ENCODE measurements around the gene CNOT6. TPM values are rescaled to one million over a fixed set of nuclear protein-coding genes. Genes with fewer than 3 reads are reported as not detected.
"Not testable (repeated sequence)": the region's sequence is repeated elsewhere in the genome, so short reads cannot be mapped to it uniquely, and the experiment has no call there.

The CNOT6 gene
- total RNA-seq, 1 donor from 2014 or later: 21.7 TPM

DNA sequence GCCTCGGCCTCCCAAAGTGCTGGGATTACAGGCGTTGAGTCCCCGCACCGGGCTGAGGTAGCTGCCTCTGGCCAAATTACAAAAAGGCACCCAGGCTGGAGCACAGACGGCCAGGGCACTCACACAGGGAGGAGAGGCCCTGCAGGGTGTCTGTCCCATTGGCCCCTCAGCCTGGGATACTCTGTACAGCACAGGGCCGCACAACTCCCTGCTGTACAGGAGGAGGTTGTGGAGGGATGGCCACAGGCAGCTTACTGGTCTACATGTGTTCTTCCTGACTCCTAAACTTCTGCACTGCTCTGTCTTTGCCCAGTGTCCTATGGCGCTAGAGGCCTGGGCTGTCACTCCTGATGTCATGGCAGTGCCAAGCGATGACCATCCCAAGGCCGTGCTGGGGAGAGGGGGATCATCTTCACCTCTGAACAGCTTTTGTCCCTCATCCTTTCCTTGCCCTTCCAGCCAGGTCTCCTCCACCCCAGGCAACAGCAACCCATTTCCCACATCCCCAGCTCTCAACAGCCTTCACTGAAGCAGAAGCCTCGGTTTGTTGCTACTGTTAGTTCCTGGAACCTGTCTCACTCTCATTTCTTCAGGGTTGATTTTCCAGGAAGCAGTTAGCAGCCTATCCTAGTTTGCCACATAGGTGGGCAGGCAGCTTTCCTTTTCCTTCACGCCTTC is 1.8 kb upstream of the CNOT6 start:
- H3K9me3 ChIP-seq: no peaks in the 10 kb centered on the region
- H3K4me3 ChIP-seq: no peak overlapping the region
- H3K27me3 ChIP-seq: no peaks in the 10 kb centered on the region
- H3K4me1 ChIP-seq: peaks cover 14% of the 10 kb centered on the region
- intact Hi-C loops (cut with DNase I): no loop called here
- DNase-seq (peak; percentile 35), ATAC-seq (no peak)
- no peak overlapping the region for H3K27ac ChIP-seq
- TF ChIP-seq, protein P1, sequence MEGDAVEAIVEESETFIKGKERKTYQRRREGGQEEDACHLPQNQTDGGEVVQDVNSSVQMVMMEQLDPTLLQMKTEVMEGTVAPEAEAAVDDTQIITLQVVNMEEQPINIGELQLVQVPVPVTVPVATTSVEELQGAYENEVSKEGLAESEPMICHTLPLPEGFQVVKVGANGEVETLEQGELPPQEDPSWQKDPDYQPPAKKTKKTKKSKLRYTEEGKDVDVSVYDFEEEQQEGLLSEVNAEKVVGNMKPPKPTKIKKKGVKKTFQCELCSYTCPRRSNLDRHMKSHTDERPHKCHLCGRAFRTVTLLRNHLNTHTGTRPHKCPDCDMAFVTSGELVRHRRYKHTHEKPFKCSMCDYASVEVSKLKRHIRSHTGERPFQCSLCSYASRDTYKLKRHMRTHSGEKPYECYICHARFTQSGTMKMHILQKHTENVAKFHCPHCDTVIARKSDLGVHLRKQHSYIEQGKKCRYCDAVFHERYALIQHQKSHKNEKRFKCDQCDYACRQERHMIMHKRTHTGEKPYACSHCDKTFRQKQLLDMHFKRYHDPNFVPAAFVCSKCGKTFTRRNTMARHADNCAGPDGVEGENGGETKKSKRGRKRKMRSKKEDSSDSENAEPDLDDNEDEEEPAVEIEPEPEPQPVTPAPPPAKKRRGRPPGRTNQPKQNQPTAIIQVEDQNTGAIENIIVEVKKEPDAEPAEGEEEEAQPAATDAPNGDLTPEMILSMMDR (IDR thresholded peaks at IDR 0.05): no peak
- no peaks in the 10 kb centered on the region for H3K36me3 ChIP-seq

DNA sequence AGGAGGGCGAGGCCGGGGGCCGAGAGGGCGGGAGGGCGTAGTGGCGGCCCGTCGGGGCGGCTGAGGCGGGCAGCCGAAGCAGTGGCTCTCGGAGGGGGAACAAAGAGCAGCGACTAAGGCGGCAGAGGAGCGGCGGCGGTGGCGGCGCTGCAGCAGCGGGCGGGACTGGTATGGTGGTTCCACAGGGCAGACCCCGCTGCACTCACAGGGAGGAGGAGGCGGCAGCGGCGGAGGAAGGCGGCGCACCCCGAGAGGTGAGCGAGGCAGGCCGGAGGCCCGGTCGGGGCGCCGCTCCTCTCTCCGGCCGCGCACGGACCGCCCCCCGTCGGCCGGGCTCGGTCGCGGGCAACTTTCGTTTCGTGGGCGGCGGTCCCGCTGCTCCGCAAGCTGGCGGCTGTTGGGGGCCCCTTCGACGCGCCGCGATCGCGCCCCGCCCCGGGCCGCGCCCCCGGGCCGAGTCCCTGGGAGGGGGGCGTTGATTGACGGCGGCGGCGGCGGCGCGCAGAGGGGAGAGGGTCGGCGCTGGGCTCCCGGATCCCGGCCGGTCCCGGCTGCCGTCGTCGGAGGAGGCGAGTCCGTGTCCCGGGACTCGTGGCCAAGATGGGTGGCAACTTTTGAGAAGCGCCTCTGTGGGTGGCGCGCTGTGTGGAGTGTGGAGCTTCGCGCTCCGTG is 467 bp downstream of the CNOT6 start:
- Histone ChIP-seq H3K4me3 (peak overlapping the region; percentile 96), H3K4me1 (peaks cover 18% of the 10 kb centered on the region), H3K9me3 (no peaks in the 10 kb centered on the region), H3K27ac (peak overlapping the region; percentile 92), H3K27me3 (no peaks in the 10 kb centered on the region), H3K36me3 (no peaks in the 10 kb centered on the region)
- peak; percentile 77 for DNase-seq
- peak; percentile 33 for ATAC-seq
- intact Hi-C loops (cut with DNase I): no loop called here
- TF ChIP-seq, protein P1 (IDR thresholded peaks at IDR 0.05): no peak

DNA sequence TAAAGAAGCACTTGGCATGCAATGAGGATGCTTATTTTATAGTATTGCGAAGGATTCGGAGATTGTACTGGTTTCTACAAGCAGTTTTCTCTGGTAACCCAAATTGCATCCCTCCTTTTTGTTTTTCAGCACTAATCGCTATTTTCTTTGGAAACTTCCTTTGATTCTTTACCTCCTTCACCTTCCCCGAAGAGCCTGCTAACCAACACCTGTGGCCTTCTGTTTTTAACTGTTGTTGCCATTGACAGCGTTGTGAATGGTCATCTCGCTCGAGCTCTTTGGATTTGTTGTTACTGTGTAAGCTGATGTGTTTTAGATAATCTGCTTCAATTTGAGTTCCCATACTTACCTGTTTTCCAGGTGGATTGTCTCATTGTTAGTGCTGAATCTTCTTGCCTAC is 1.1 kb downstream of the CNOT6 start:
- peaks cover 18% of the 10 kb centered on the region for H3K4me1 ChIP-seq
- no peak for ATAC-seq
- DNase-seq: no peak
- H3K9me3 ChIP-seq: no peaks in the 10 kb centered on the region
- H3K4me3 ChIP-seq: peak overlapping the region; percentile 96
- intact Hi-C loops (cut with DNase I): no loop called here
- no peaks in the 10 kb centered on the region for H3K27me3 ChIP-seq
- TF ChIP-seq, protein P1 (IDR thresholded peaks at IDR 0.05): no peak
- no peaks in the 10 kb centered on the region for H3K36me3 ChIP-seq
- peak overlapping the region; percentile 92 for H3K27ac ChIP-seq

DNA sequence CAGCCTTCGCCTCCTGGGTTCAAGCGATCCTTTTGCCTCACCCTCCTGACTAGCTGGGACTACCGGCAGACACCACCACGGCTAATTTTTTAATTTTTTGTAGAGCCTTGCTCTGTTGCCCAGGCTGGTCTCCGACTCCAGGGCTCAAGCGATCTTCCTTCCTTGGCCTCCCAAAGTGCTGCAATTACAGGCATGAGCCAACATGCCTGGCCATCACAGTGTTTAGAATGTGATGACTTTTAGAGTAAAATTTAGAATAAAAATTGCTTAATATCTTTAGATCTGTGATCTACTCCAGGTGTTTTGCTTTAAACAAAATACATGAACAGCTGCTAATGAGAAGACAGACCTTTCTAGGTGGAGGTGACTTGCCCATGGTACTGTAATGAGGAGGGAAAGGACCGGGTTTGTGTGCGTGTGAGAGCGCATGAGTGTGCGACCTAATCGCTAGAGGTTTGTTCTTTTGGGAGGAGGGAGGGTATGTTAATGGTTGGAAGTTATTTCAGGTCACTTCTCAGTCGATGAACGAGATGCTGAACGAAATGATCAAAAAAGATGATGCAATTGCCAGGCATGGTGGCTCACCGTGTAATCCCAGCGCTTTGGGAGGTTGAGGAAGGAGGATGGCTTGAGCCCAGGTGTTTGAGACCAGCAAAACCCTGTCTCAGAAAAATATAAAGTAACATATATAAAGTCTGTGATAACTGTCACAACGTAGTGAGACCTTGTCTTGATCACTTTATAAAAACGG is 2.0 kb downstream of the CNOT6 start:
- H3K4me3 ChIP-seq: no peak overlapping the region
- no peaks in the 10 kb centered on the region for H3K36me3 ChIP-seq
- H3K9me3 ChIP-seq: no peaks in the 10 kb centered on the region
- DNase-seq (peak; percentile 29), ATAC-seq (no peak)
- H3K27ac ChIP-seq: no peak overlapping the region
- TF ChIP-seq, protein P1 (IDR thresholded peaks at IDR 0.05): no peak
- H3K4me1 ChIP-seq: peaks cover 18% of the 10 kb centered on the region
- intact Hi-C loops (cut with DNase I): no loop called here
- H3K27me3 ChIP-seq: no peaks in the 10 kb centered on the region

DNA sequence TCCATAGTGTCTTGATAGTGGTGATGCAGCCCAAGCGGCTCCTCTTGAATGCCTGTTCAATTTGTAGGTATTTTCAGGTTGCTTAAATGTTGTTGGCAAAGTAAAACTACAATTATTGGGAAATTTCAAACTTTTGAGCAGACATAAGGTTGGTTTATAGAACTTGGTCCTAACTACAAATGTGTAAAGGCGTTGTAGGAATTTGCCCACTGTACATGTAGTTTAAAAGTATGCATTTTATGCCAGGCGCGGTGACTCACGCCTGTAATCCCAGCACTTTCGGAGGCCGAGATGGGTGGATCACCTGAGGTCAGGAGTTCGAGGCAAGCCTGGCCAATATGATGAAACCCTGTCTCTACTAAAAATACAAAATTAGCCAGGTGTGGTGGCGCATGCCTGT is 2.6 kb downstream of the CNOT6 start:
- H3K27ac ChIP-seq; intact Hi-C loops (cut with DNase I); ATAC-seq; H3K27me3 ChIP-seq; H3K9me3 ChIP-seq; DNase-seq; H3K4me3 ChIP-seq; H3K36me3 ChIP-seq: not testable (repeated sequence)
- peaks cover 18% of the 10 kb centered on the region for H3K4me1 ChIP-seq

DNA sequence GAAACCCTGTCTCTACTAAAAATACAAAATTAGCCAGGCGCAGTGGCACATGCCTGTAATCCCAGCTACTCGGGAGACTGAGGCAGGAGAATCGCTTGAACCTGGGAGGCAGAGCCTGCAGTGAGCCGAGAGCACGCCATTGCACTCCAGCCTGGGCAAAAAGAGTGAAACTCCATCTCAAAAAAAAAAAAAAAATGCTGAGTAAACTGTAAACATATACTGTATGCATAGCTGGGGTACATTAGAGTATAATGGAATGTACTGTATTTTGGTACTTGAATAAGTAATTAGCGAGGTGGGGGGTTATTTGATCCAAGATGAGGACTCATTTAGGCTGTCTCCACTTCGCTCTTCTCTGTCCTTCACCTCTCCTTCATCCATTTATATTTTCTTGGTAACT is 3.7 kb downstream of the CNOT6 start:
- H3K27ac ChIP-seq; H3K27me3 ChIP-seq; intact Hi-C loops (cut with DNase I); H3K4me3 ChIP-seq; H3K36me3 ChIP-seq; DNase-seq; ATAC-seq; H3K9me3 ChIP-seq: not testable (repeated sequence)
- H3K4me1 ChIP-seq: peaks cover 18% of the 10 kb centered on the region

Measured in upper lobe of right lung (tissue), 1 donor.